MM.1S (cell line): ENCODE data around the gene BMAL1.

Experiments used
- DNase-seq: peaks from one replicate; pipeline ENCODE4 v3.0.0-alpha.2; 2015
- H2AFZ ChIP-seq: fragments of 300-600 bp; sonication (generic); 2 replicates; pipeline ENCODE4 v1.6.0; 2016; ENCODE audit warnings: antibody characterized with exemption, low read length
- H3F3A ChIP-seq: fragments of 300-600 bp; sonication (generic); 2 replicates; pipeline ENCODE4 v1.6.1; 2016; ENCODE audit warnings: mild to moderate bottlenecking, antibody characterized with exemption, low read length, moderate library complexity, mixed read lengths; ENCODE audit not compliant: insufficient read depth
- H3K27ac ChIP-seq: fragments of 300-600 bp; sonication (generic); 2 replicates; pipeline ENCODE4 v1.5.1; 2016; ENCODE audit warnings: mild to moderate bottlenecking, low read length
- H3K27me3 ChIP-seq: fragments of 300-600 bp; sonication (generic); replicated peaks from 2 replicates; pipeline ENCODE4 v1.6.0; 2016; ENCODE audit warnings: low read length; ENCODE audit not compliant: insufficient read depth
- H3K36me3 ChIP-seq: fragments of 300-600 bp; sonication (generic); replicated peaks from 2 replicates; pipeline ENCODE4 v1.6.1; 2016; ENCODE audit warnings: mild to moderate bottlenecking, low read length, mixed read lengths; ENCODE audit not compliant: insufficient read depth
- H3K4me1 ChIP-seq: fragments of 300-600 bp; sonication (generic); 2 replicates; pipeline ENCODE4 v1.6.1; 2016; ENCODE audit warnings: low read length, mixed read lengths
- H3K4me2 ChIP-seq: fragments of 300-600 bp; sonication (generic); 2 replicates; pipeline ENCODE4 v1.6.0; 2016; ENCODE audit warnings: low read depth, low read length
- H3K4me3 ChIP-seq: fragments of 300-600 bp; sonication (generic); 2 replicates; pipeline ENCODE4 v1.5.1; 2016; ENCODE audit warnings: low read length, mixed read lengths
- H3K79me2 ChIP-seq: fragments of 300-600 bp; sonication (generic); 2 replicates; pipeline ENCODE4 v1.6.1; 2016; ENCODE audit warnings: mixed run types, low read length, mixed read lengths
- H3K9ac ChIP-seq: fragments of 300-600 bp; sonication (generic); 2 replicates; pipeline ENCODE4 v1.6.1; 2016; ENCODE audit warnings: low read length, mixed read lengths
- H3K9me2 ChIP-seq: fragments of 300-600 bp; sonication (generic); replicated peaks from 2 replicates; pipeline ENCODE4 v1.6.1; 2016; ENCODE audit warnings: mild to moderate bottlenecking, low read length, mixed read lengths; ENCODE audit not compliant: insufficient read depth
- H3K9me3 ChIP-seq: fragments of 300-600 bp; sonication (generic); replicated peaks from 2 replicates; pipeline ENCODE4 v1.6.1; 2016; ENCODE audit warnings: mild to moderate bottlenecking, low read length, mixed read lengths; ENCODE audit not compliant: insufficient read depth
- H4K20me1 ChIP-seq: fragments of 300-600 bp; sonication (generic); 2 replicates; pipeline ENCODE4 v1.6.1; 2016; ENCODE audit warnings: mild to moderate bottlenecking, low read length, moderate library complexity, mixed read lengths; ENCODE audit not compliant: insufficient read depth
- EZH2 ChIP-seq: fragments of 300-600 bp; sonication (generic); optimal IDR thresholded peaks from 2 replicates; pipeline ENCODE3; 2017; ENCODE audit warnings: low read depth, mild to moderate bottlenecking, antibody characterized with exemption, low read length, mixed read lengths
- EZH2phosphoT487 ChIP-seq: fragments of 300-600 bp; sonication (generic); IDR thresholded peaks from 2 replicates; pipeline ENCODE4 v1.6.1; 2018; ENCODE audit warnings: antibody characterized with exemption, low read length
- TF ChIP-seq, protein P1 (sequence below): fragments of 300-600 bp; sonication (generic); IDR thresholded peaks from 2 replicates; pipeline ENCODE4 v1.5.1; 2016; ENCODE audit warnings: antibody characterized with exemption, low read length, mixed read lengths

The BMAL1 gene

DNA sequence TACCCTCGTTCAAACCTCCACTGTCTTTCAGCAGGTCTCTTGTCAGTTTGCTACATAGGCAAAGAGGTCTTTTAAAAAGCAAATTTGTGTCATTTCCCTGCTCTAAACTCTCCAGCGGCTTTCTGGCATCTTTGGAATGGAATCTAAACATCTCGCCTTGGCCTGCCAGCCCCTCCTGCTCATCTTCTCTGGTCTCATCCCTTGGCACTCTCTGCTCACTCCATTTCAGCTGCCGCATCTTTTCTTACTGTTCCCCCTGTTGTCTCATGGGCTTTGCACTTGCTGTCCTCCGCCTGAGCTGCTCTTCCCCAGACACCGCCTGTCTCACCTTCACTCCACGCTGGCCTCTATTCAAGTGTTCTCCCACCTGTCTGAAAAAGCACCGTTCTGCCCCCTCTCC, 46.6 kb downstream of the BMAL1 start:
- Histone ChIP-seq H3K79me2 (peaks cover 14% of the 10 kb centered on the region), H3K27ac (no peak overlapping the region), H3K4me1 (peaks cover 2% of the 10 kb centered on the region), H4K20me1 (no peaks in the 10 kb centered on the region), H3K9me3 (no peaks in the 10 kb centered on the region), H3K9ac (no peak overlapping the region), H3K4me3 (no peak overlapping the region), H3K27me3 (no peaks in the 10 kb centered on the region), H3K36me3 (no peaks in the 10 kb centered on the region), H2AFZ (no peak overlapping the region), H3K4me2 (no peak overlapping the region), H3F3A (no peaks in the 10 kb centered on the region), H3K9me2 (no peaks in the 10 kb centered on the region)
- DNase-seq: no peak
- TF ChIP-seq, protein P1, sequence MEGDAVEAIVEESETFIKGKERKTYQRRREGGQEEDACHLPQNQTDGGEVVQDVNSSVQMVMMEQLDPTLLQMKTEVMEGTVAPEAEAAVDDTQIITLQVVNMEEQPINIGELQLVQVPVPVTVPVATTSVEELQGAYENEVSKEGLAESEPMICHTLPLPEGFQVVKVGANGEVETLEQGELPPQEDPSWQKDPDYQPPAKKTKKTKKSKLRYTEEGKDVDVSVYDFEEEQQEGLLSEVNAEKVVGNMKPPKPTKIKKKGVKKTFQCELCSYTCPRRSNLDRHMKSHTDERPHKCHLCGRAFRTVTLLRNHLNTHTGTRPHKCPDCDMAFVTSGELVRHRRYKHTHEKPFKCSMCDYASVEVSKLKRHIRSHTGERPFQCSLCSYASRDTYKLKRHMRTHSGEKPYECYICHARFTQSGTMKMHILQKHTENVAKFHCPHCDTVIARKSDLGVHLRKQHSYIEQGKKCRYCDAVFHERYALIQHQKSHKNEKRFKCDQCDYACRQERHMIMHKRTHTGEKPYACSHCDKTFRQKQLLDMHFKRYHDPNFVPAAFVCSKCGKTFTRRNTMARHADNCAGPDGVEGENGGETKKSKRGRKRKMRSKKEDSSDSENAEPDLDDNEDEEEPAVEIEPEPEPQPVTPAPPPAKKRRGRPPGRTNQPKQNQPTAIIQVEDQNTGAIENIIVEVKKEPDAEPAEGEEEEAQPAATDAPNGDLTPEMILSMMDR: no peak
- no peak for TF ChIP-seq EZH2
- TF ChIP-seq EZH2phosphoT487: no peak

DNA sequence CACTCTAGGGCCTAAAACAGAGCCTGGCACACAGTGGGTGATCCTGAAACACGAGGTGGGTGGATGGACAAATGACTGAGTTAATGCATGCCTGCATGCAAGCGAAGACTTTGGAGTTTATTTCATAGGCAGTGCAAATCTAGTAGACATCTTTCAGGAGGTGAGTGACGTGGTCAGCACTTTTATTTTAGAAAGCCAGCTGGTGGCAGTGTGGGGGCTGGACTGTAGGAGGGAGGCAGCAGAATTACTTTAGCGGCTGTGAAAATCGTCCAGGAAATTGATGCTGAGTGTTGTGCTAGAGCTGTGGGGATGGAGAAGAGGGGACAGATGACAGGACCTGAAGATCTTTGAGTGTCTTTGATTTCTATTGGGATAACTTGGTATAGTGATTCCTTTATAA, 47.1 kb downstream of the BMAL1 start:
- H3K79me2 ChIP-seq: peaks cover 8% of the 10 kb centered on the region
- no peak overlapping the region for H2AFZ ChIP-seq

DNA sequence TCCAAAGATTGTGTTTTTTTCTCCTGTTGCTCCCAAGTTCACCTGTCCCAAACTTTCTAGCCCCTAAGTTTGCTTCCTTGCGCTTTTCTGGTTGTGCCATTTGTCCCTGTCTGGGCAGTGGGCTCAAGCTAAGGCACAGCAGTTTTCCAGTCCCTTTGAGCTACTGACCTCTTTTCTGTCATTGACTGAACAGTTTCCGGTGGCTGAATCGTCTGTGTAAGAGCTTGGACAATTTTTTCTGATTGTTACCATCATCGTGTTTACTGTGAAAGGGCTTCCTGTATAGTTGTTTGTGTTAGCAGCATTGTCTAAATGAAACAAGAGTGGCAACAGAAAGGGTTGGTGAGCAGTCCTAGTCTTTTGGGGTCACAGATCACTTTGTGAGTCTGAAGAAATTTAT, 49.8 kb downstream of the BMAL1 start:
- H3K9me2 ChIP-seq: no peaks in the 10 kb centered on the region
- H3K27me3 ChIP-seq: no peaks in the 10 kb centered on the region
- H2AFZ ChIP-seq: no peak overlapping the region
- H3K9me3 ChIP-seq: no peaks in the 10 kb centered on the region
- H3F3A ChIP-seq: no peaks in the 10 kb centered on the region
- H3K4me2 ChIP-seq: no peak overlapping the region
- H3K4me1 ChIP-seq: no peaks in the 10 kb centered on the region
- H4K20me1 ChIP-seq: no peaks in the 10 kb centered on the region
- H3K36me3 ChIP-seq: no peaks in the 10 kb centered on the region
- no peak for TF ChIP-seq EZH2phosphoT487
- TF ChIP-seq, protein P1: no peak
- no peak for TF ChIP-seq EZH2
- DNase-seq: no peak
- H3K79me2 ChIP-seq: no peaks in the 10 kb centered on the region
- H3K4me3 ChIP-seq: no peak overlapping the region
- H3K27ac ChIP-seq: no peak overlapping the region
- H3K9ac ChIP-seq: no peak overlapping the region

More for the DNA sequence above, 47.1 kb downstream of the BMAL1 start:
- Histone ChIP-seq H3F3A (no peaks in the 10 kb centered on the region), H3K9me3 (no peaks in the 10 kb centered on the region), H3K36me3 (no peaks in the 10 kb centered on the region), H4K20me1 (no peaks in the 10 kb centered on the region), H3K4me2 (no peak overlapping the region), H3K27me3 (no peaks in the 10 kb centered on the region), H3K4me1 (no peaks in the 10 kb centered on the region), H3K4me3 (no peak overlapping the region), H3K9me2 (no peaks in the 10 kb centered on the region), H3K9ac (no peak overlapping the region), H3K27ac (no peak overlapping the region)
- DNase-seq: no peak
- TF ChIP-seq EZH2phosphoT487 (no peak), EZH2 (no peak)
- TF ChIP-seq, protein P1: no peak
